T follicular helper cell (primary cell): ENCODE results near the gene HNF1B.

Experiments used
- DNase-seq: peaks from one replicate; pipeline ENCODE4 v3.0.0-alpha.2; 2020; ENCODE audit warnings: low read depth

The HNF1B gene

GRCh38 chr17:37761961-37762360 is 17.1 kb upstream of the HNF1B start:
- DNase-seq = no peak

- DNase-seq = no peak
These were observed 16.2 kb upstream of the HNF1B start for GRCh38 chr17:37761059-37761458.

GRCh38 chr17:37759014-37759637 is 14.3 kb upstream of the HNF1B start:
- no peak for DNase-seq

GRCh38 chr17:37756051-37756450 is 11.2 kb upstream of the HNF1B start:
- no peak for DNase-seq

GRCh38 chr17:37755455-37755854 is 10.6 kb upstream of the HNF1B start:
- no peak for DNase-seq

GRCh38 chr17:37754363-37754762 is 9.5 kb upstream of the HNF1B start:
- DNase-seq = no peak

GRCh38 chr17:37752482-37752881 is 7.6 kb upstream of the HNF1B start:
- DNase-seq = no peak

- no peak for DNase-seq
These were observed 6.1 kb upstream of the HNF1B start for GRCh38 chr17:37750768-37751475.

- DNase-seq = no peak
These were observed 5.4 kb upstream of the HNF1B start for GRCh38 chr17:37750292-37750691.

- no peak for DNase-seq
These were observed 2.4 kb upstream of the HNF1B start for GRCh38 chr17:37747222-37747621.

- DNase-seq = no peak
These were observed 1.8 kb upstream of the HNF1B start for GRCh38 chr17:37746617-37747016.

- no peak for DNase-seq
These were observed 1.1 kb upstream of the HNF1B start for GRCh38 chr17:37745801-37746426.

GRCh38 chr17:37744633-37744927 is 279 bp downstream of the HNF1B start:
- DNase-seq = no peak

- DNase-seq = no peak
These were observed 805 bp downstream of the HNF1B start for GRCh38 chr17:37743875-37744632.

- no peak for DNase-seq
These were observed 1.3 kb downstream of the HNF1B start for GRCh38 chr17:37743612-37743874.

GRCh38 chr17:37742762-37743611 is 1.9 kb downstream of the HNF1B start:
- no peak for DNase-seq

GRCh38 chr17:37742116-37742761 is 2.6 kb downstream of the HNF1B start:
- no peak for DNase-seq

- DNase-seq = no peak
These were observed 3.3 kb downstream of the HNF1B start for GRCh38 chr17:37741341-37742115.

- DNase-seq = no peak
These were observed 3.9 kb downstream of the HNF1B start for GRCh38 chr17:37740915-37741314.

GRCh38 chr17:37737971-37738370 is 6.9 kb downstream of the HNF1B start:
- no peak for DNase-seq

- DNase-seq = no peak
These were observed 7.8 kb downstream of the HNF1B start for GRCh38 chr17:37737081-37737480.
